Urothelium cell line (cell line): ENCODE measurements around the gene SAMD4B.

ENCODE experiments used
- DNase-seq: peaks from one replicate; pipeline ENCODE4 v3.0.0; 2011; ENCODE audit warnings: low spot score, mixed read lengths
- FAIRE-seq: peaks from 2 replicates; lab custom pipeline; 2011; peaks lifted over from hg19 to GRCh38; lab: Jason Lieb, UNC

Gene SAMD4B

GRCh38 chr19:39417463-39418181 is 75.4 kb downstream of the SAMD4B start:
- DNase-seq, result no peak
- no peak for FAIRE-seq

GRCh38 chr19:39419003-39419402 is 76.8 kb downstream of the SAMD4B start:
- DNase-seq (no peak), FAIRE-seq (no peak)

- FAIRE-seq (no peak), DNase-seq (no peak)
These were observed 78.5 kb downstream of the SAMD4B start for GRCh38 chr19:39420769-39421168.

GRCh38 chr19:39422020-39422419 is 79.8 kb downstream of the SAMD4B start:
- no peak for FAIRE-seq
- DNase-seq, result no peak

- FAIRE-seq, result no peak
- DNase-seq, result no peak
These were observed 81.3 kb downstream of the SAMD4B start for GRCh38 chr19:39423258-39424086.

GRCh38 chr19:39424934-39425333 is 82.7 kb downstream of the SAMD4B start:
- no peak for DNase-seq
- no peak for FAIRE-seq

- DNase-seq (no peak), FAIRE-seq (peak; percentile 44)
These were observed 83.5 kb downstream of the SAMD4B start for GRCh38 chr19:39425744-39426143.

- DNase-seq (no peak), FAIRE-seq (no peak)
These were observed 83.9 kb downstream of the SAMD4B start for GRCh38 chr19:39426170-39426569.

- FAIRE-seq, result no peak
- no peak for DNase-seq
These were observed 85.5 kb downstream of the SAMD4B start for GRCh38 chr19:39427707-39428106.

- FAIRE-seq (no peak), DNase-seq (peak; percentile 61)
These were observed 86.3 kb downstream of the SAMD4B start for GRCh38 chr19:39428283-39429112.

GRCh38 chr19:39430675-39431593 is 88.7 kb downstream of the SAMD4B start:
- no peak for FAIRE-seq

GRCh38 chr19:39432677-39433025 is 90.4 kb downstream of the SAMD4B start:
- no peak for DNase-seq

More at GRCh38 chr19:39430675-39431593, 88.7 kb downstream of the SAMD4B start:
- DNase-seq, result peak; percentile 51

GRCh38 chr19:39433480-39434079 is 91.4 kb downstream of the SAMD4B start:
- FAIRE-seq, result no peak

More at GRCh38 chr19:39432677-39433025, 90.4 kb downstream of the SAMD4B start:
- no peak for FAIRE-seq

GRCh38 chr19:39434123-39435076 is 92.2 kb downstream of the SAMD4B start:
- DNase-seq (no peak), FAIRE-seq (no peak)

More at GRCh38 chr19:39433480-39434079, 91.4 kb downstream of the SAMD4B start:
- no peak for DNase-seq
